Neural progenitor cell (in vitro differentiated cells): ENCODE data around the gene CEP68.

ENCODE experiments used
- CTCF ChIP-seq: fragments of 200-600 bp; sonication (generic); IDR thresholded peaks from 2 replicates; pipeline ENCODE4 v1.5.1; 2017; ENCODE audit warnings: antibody characterized with exemption, mild to moderate bottlenecking
- EZH2 ChIP-seq: fragments of 200-600 bp; sonication (generic); IDR thresholded peaks from 2 replicates; pipeline ENCODE4 v1.6.1; 2017; ENCODE audit warnings: antibody characterized with exemption, mild to moderate bottlenecking, moderate library complexity
- EZH2phosphoT487 ChIP-seq: fragments of 200-600 bp; sonication (generic); IDR thresholded peaks from 2 replicates; pipeline ENCODE4 v1.6.1; 2017; ENCODE audit warnings: antibody characterized with exemption

- TF ChIP-seq CTCF (no peak), EZH2phosphoT487 (no peak), EZH2 (no peak)
Measured at GRCh38 chr2:65044097-65044735, 12.0 kb upstream of the CEP68 start.
